NCI-H1092 treated with DMSO at 0.1 percent for 48 hours (cell line): ENCODE measurements around the gene ZNF101.
A peak's percentile ranks its signal among the peaks of the same experiment; 100 is the strongest.

Experiments used
- DNase-seq: peaks from one replicate; lab custom pipeline; 2025; lab: John Stamatoyannopoulos, UW

Gene ZNF101

GRCh38 chr19:19668230-19669012 is at the start of gene ZNF101:
TSS of gene ZNF101 (plus strand) at chr19:19668839. CDS start at chr19:19668964, 125 bp downstream.
- peak; percentile 84 for DNase-seq

GRCh38 chr19:19619181-19619848 is 49.3 kb upstream of the ZNF101 start:
- no peak for DNase-seq

- no peak for DNase-seq
Measured at GRCh38 chr19:19619849-19620210, 48.8 kb upstream of the ZNF101 start.

- DNase-seq: no peak
Measured at GRCh38 chr19:19623383-19623782, 45.3 kb upstream of the ZNF101 start.

- no peak for DNase-seq
Measured at GRCh38 chr19:19624032-19624570, 44.5 kb upstream of the ZNF101 start.

- DNase-seq: no peak
Measured at GRCh38 chr19:19626516-19627472, 41.8 kb upstream of the ZNF101 start.

- DNase-seq: peak; percentile 24
Measured at GRCh38 chr19:19627621-19628500, 40.8 kb upstream of the ZNF101 start, which contains the start of gene LPAR2. TSS of gene LPAR2 (minus strand) at chr19:19628220. CDS start at chr19:19627275, 945 bp downstream.

- DNase-seq: peak; percentile 29
Measured at GRCh38 chr19:19628501-19629134, 40.0 kb upstream of the ZNF101 start.

- DNase-seq: no peak
Measured at GRCh38 chr19:19630062-19630414, 38.6 kb upstream of the ZNF101 start.

- no peak for DNase-seq
Measured at GRCh38 chr19:19630426-19630825, 38.2 kb upstream of the ZNF101 start.

- DNase-seq: no peak
Measured at GRCh38 chr19:19631346-19631745, 37.3 kb upstream of the ZNF101 start.

GRCh38 chr19:19632661-19633060 is 36.0 kb upstream of the ZNF101 start:
- no peak for DNase-seq

- DNase-seq: no peak
Measured at GRCh38 chr19:19633711-19634515, 34.7 kb upstream of the ZNF101 start.

- no peak for DNase-seq
Measured at GRCh38 chr19:19634516-19635312, 33.9 kb upstream of the ZNF101 start.

- DNase-seq: no peak
Measured at GRCh38 chr19:19635313-19635702, 33.3 kb upstream of the ZNF101 start.

GRCh38 chr19:19636573-19637185 is 32.0 kb upstream of the ZNF101 start:
- DNase-seq: no peak

- no peak for DNase-seq
Measured at GRCh38 chr19:19637186-19637522, 31.5 kb upstream of the ZNF101 start.

GRCh38 chr19:19637523-19638251 is 31.0 kb upstream of the ZNF101 start:
- DNase-seq: no peak
